GM12891 (cell line): ENCODE results near the gene KLRC3.
"Not testable (repeated sequence)": the region's sequence is repeated elsewhere in the genome, so short reads cannot be mapped to it uniquely, and the experiment has no call there.

ENCODE experiments used
- POLR2A ChIP-seq: IDR thresholded peaks from 2 replicates; pipeline ENCODE4 v1.6.1; 2011; ENCODE audit warnings: low read depth, low read length, control low read depth
- POLR2AphosphoS5 ChIP-seq: IDR thresholded peaks from 2 replicates; pipeline ENCODE4 v1.6.1; 2011; ENCODE audit warnings: low read depth, low read length, control low read depth
- TAF1 ChIP-seq: IDR thresholded peaks from 2 replicates; pipeline ENCODE4 v1.6.1; 2011; ENCODE audit warnings: low read depth, low read length, control low read depth

GRCh38 chr12:10371893-10372535 lies 48.4 kb downstream of the KLRC3 start:
- not testable (repeated sequence) for TF ChIP-seq POLR2AphosphoS5, POLR2A, TAF1
